GM23338 (cell line): ENCODE data around the gene CCDC91. TPM values are rescaled to one million over a fixed set of nuclear protein-coding genes. Genes with fewer than 3 reads are reported as not detected.

Experiments used
- ETS1 ChIP-seq: IDR thresholded peaks from 2 replicates; pipeline ENCODE4 v1.6.1; 2016; ENCODE audit warnings: antibody characterized with exemption
- POLR2AphosphoS5 ChIP-seq: IDR thresholded peaks from 2 replicates; pipeline ENCODE4 v1.6.1; 2016; ENCODE audit warnings: antibody characterized with exemption, low read depth
- REST ChIP-seq: IDR thresholded peaks from one replicate; pipeline ENCODE4 v1.6.1; 2018; ENCODE audit warnings: antibody characterized with exemption; ENCODE audit not compliant: unreplicated experiment
- ZNF331 ChIP-seq: fragments of 250-450 bp; sonication (Bioruptor Pico); IDR thresholded peaks from 2 replicates; pipeline ENCODE4 v1.5.0; 2020; ENCODE audit warnings: low read depth, mild to moderate bottlenecking, moderate library complexity
- polyA plus RNA-seq: library from polyadenylated mRNA; unstranded; fragments of >200 nt; fragmentation: Nextera tagmentation; extraction: Ambion mirVana; gene quantifications from 2 replicates; pipeline ENCODE4 v1.2.1, GENCODE V29; 2016
- total RNA-seq: library from RNA; depleted of rRNA; stranded (reverse); fragments of >200 nt; shearing (Covaris generic); gene quantifications from 2 replicates; pipeline ENCODE4 v1.2.3, GENCODE V29; 2014
- TF ChIP-seq, protein P1 (sequence below): fragments of 250-450 bp; sonication (Bioruptor Pico); IDR thresholded peaks from 2 replicates; pipeline ENCODE4 v1.5.0; 2020; ENCODE audit warnings: mild to moderate bottlenecking, moderate library complexity

The CCDC91 gene
- total and polyA plus RNA-seq, 2 experiments from 2014 or later = 24.7 to 48.7 TPM

GRCh38 chr12:28574746-28575592 lies 384.7 kb downstream of the CCDC91 start (continued):
- TF ChIP-seq, protein P1, sequence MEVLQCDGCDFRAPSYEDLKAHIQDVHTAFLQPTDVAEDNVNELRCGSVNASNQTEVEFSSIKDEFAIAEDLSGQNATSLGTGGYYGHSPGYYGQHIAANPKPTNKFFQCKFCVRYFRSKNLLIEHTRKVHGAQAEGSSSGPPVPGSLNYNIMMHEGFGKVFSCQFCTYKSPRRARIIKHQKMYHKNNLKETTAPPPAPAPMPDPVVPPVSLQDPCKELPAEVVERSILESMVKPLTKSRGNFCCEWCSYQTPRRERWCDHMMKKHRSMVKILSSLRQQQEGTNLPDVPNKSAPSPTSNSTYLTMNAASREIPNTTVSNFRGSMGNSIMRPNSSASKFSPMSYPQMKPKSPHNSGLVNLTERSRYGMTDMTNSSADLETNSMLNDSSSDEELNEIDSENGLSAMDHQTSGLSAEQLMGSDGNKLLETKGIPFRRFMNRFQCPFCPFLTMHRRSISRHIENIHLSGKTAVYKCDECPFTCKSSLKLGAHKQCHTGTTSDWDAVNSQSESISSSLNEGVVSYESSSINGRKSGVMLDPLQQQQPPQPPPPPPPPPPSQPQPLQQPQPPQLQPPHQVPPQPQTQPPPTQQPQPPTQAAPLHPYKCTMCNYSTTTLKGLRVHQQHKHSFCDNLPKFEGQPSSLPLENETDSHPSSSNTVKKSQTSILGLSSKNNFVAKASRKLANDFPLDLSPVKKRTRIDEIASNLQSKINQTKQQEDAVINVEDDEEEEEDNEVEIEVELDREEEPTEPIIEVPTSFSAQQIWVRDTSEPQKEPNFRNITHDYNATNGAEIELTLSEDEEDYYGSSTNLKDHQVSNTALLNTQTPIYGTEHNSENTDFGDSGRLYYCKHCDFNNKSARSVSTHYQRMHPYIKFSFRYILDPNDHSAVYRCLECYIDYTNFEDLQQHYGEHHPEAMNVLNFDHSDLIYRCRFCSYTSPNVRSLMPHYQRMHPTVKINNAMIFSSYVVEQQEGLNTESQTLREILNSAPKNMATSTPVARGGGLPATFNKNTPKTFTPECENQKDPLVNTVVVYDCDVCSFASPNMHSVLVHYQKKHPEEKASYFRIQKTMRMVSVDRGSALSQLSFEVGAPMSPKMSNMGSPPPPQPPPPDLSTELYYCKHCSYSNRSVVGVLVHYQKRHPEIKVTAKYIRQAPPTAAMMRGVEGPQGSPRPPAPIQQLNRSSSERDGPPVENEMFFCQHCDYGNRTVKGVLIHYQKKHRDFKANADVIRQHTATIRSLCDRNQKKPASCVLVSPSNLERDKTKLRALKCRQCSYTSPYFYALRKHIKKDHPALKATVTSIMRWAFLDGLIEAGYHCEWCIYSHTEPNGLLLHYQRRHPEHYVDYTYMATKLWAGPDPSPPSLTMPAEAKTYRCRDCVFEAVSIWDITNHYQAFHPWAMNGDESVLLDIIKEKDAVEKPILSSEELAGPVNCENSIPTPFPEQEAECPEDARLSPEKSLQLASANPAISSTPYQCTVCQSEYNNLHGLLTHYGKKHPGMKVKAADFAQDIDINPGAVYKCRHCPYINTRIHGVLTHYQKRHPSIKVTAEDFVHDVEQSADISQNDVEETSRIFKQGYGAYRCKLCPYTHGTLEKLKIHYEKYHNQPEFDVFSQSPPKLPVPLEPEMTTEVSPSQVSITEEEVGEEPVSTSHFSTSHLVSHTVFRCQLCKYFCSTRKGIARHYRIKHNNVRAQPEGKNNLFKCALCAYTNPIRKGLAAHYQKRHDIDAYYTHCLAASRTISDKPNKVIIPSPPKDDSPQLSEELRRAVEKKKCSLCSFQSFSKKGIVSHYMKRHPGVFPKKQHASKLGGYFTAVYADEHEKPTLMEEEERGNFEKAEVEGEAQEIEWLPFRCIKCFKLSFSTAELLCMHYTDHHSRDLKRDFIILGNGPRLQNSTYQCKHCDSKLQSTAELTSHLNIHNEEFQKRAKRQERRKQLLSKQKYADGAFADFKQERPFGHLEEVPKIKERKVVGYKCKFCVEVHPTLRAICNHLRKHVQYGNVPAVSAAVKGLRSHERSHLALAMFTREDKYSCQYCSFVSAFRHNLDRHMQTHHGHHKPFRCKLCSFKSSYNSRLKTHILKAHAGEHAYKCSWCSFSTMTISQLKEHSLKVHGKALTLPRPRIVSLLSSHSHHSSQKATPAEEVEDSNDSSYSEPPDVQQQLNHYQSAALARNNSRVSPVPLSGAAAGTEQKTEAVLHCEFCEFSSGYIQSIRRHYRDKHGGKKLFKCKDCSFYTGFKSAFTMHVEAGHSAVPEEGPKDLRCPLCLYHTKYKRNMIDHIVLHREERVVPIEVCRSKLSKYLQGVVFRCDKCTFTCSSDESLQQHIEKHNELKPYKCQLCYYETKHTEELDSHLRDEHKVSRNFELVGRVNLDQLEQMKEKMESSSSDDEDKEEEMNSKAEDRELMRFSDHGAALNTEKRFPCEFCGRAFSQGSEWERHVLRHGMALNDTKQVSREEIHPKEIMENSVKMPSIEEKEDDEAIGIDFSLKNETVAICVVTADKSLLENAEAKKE = no peak
- TF ChIP-seq ETS1 = no peak
- TF ChIP-seq POLR2AphosphoS5 = no peak
- TF ChIP-seq ZNF331 (CRISPR knock-in tag) = no peak
- TF ChIP-seq REST = no peak
